Tibial artery (tissue), 4 donors: ENCODE results near the gene REEP6.

ENCODE experiments used
- DNase-seq, 2 donors: peaks; one replicate each; pipeline ENCODE4 v3.0.0-alpha.2; 2019
- H3K27ac ChIP-seq, 2 donors: fragments of 200-600 bp; sonication (generic) in 1 of 2; 1 replicate in 1 of 2; 2 replicates in 1 of 2; pipeline ENCODE4 v1.5.1; 2018 to 2019; ENCODE audit warnings: mild to moderate bottlenecking in 1 of 2
- H3K27me3 ChIP-seq, 2 donors: fragments of 200-600 bp; sonication (generic) in 1 of 2; one replicate each; pipeline versions ENCODE4 v1.5.1 to v1.6.0; 2016 to 2019
- H3K36me3 ChIP-seq, 3 donors: fragments of 200-600 bp; sonication (generic) in 2 of 3; one replicate each; pipeline ENCODE4 v1.5.1; 2016 to 2019; ENCODE audit warnings: mild to moderate bottlenecking in 2 of 3
- H3K4me1 ChIP-seq, 4 donors: fragments of 200-600 bp; sonication (generic) in 2 of 4; 1 replicate in 3 of 4; 2 replicates in 1 of 4; pipeline ENCODE4 v1.5.1; 2016 to 2019
- H3K4me3 ChIP-seq, 2 donors: fragments of 200-600 bp; sonication (generic) in 1 of 2; 1 replicate in 1 of 2; 2 replicates in 1 of 2; pipeline ENCODE4 v1.5.1; 2018 to 2019; ENCODE audit warnings: mild to moderate bottlenecking in 2 of 2
- H3K9me3 ChIP-seq, 3 donors: fragments of 200-600 bp; sonication (generic) in 1 of 3; one replicate each; pipeline ENCODE4 v1.5.1; 2016 to 2019
- intact Hi-C: fragments of 100-400 bp; cut with DNase I; formaldehyde crosslinking; loops from one replicate; pipeline ENCODE4 v1.15.0; 2023; ENCODE audit warnings: low total_unique reads
- TF ChIP-seq, protein P1 (sequence below), 2 experiments: fragments of 200-600 bp in 1 of 2; fragments of 450-650 bp in 1 of 2; IDR thresholded peaks; one replicate each; pipeline ENCODE4 v1.5.1; 2017 to 2019; ENCODE audit warnings: antibody characterized with exemption in 2 of 2, mild to moderate bottlenecking in 1 of 2, moderate library complexity in 1 of 2

Gene REEP6

DNA sequence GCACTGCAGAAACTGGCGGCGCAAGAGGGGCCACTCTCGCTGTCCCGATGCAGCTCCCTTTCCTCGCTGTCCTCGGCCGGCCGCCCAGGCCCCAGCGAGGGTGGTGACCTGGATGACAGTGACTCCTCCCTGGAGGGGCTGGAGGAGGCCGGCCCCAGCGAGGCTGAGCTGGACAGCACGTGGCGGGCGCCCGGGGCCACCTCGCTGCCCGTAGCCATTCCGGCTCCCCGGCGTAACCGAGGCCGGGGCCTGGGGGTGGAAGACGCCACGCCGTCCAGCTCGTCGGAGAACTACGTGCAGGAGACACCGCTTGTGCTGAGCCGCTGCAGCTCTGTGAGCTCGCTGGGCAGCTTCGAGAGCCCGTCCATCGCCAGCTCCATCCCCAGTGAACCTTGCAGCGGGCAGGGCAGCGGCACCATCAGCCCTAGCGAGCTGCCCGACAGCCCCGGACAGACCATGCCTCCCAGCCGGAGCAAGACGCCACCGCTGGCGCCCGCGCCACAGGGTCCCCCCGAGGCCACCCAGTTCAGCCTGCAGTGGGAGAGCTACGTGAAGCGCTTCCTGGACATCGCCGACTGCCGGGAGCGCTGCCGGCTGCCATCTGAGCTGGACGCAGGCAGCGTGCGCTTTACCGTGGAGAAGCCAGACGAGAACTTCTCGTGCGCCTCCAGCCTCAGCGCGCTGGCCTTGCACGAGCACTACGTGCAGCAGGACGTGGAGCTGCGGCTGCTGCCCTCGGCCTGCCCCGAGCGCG is 24.3 kb upstream of the REEP6 start:
- Histone ChIP-seq H3K27ac (no peak overlapping the region), H3K27me3 (peaks cover 18 to 68% of the 10 kb centered on the region in 2 donors), H3K4me1 (peaks cover 10 to 65% (median 61%) of the 10 kb centered on the region in 4 donors), H3K36me3 (no peaks in the 10 kb centered on the region), H3K4me3 (no peak overlapping the region), H3K9me3 (no peaks in the 10 kb centered on the region)
- no peak for DNase-seq
- intact Hi-C loops = no loop called here
- TF ChIP-seq, protein P1, sequence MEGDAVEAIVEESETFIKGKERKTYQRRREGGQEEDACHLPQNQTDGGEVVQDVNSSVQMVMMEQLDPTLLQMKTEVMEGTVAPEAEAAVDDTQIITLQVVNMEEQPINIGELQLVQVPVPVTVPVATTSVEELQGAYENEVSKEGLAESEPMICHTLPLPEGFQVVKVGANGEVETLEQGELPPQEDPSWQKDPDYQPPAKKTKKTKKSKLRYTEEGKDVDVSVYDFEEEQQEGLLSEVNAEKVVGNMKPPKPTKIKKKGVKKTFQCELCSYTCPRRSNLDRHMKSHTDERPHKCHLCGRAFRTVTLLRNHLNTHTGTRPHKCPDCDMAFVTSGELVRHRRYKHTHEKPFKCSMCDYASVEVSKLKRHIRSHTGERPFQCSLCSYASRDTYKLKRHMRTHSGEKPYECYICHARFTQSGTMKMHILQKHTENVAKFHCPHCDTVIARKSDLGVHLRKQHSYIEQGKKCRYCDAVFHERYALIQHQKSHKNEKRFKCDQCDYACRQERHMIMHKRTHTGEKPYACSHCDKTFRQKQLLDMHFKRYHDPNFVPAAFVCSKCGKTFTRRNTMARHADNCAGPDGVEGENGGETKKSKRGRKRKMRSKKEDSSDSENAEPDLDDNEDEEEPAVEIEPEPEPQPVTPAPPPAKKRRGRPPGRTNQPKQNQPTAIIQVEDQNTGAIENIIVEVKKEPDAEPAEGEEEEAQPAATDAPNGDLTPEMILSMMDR (IDR thresholded peaks at IDR 0.05) = no peak

DNA sequence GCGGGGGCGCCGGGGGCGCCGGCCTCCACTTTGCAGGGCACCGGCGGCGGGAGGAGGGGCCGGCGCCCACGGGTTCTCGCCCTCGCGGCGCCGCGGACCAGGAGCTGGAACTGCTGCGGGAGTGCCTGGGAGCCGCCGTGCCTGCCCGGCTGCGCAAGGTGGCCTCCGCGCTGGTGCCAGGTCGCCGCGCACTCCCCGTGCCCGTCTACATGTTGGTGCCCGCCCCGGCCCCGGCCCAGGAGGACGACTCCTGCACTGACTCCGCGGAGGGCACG is 23.8 kb upstream of the REEP6 start:
- H3K27ac ChIP-seq = no peak overlapping the region
- intact Hi-C loops = no loop called here
- no peaks in the 10 kb centered on the region for H3K9me3 ChIP-seq
- H3K4me1 ChIP-seq = peaks cover 10 to 70% (median 66%) of the 10 kb centered on the region in 4 donors
- TF ChIP-seq, protein P1 (IDR thresholded peaks at IDR 0.05) = no peak
- H3K36me3 ChIP-seq = no peaks in the 10 kb centered on the region
- no peak for DNase-seq
- peak overlapping the region in 1 of 2 donors; percentile 9 for H3K4me3 ChIP-seq
- H3K27me3 ChIP-seq = peaks cover 23 to 73% of the 10 kb centered on the region in 2 donors

DNA sequence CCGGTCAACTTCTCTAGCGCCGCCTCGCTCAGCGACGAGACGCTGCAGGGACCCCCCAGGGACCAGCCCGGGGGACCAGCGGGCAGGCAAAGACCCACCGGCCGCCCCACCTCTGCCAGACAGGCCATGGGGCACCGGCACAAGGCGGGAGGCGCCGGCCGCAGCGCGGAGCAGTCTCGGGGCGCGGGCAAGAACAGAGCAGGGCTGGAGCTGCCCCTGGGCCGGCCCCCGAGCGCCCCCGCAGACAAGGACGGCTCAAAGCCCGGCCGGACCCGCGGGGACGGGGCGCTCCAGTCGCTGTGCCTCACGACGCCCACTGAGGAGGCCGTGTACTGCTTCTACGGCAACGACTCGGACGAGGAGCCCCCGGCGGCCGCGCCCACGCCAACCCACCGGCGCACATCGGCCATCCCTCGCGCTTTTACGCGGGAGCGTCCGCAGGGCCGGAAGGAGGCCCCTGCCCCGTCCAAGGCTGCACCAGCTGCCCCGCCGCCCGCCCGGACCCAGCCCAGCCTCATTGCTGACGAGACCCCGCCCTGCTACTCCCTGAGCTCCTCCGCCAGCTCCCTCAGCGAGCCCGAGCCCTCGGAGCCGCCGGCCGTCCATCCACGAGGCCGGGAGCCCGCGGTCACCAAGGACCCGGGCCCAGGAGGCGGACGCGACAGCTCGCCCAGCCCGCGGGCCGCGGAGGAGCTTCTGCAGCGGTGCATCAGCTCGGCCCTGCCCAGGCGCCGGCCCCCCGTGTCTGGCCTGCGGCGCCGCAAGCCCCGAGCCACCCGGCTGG is 23.3 kb upstream of the REEP6 start:
- intact Hi-C loops = no loop called here

DNA sequence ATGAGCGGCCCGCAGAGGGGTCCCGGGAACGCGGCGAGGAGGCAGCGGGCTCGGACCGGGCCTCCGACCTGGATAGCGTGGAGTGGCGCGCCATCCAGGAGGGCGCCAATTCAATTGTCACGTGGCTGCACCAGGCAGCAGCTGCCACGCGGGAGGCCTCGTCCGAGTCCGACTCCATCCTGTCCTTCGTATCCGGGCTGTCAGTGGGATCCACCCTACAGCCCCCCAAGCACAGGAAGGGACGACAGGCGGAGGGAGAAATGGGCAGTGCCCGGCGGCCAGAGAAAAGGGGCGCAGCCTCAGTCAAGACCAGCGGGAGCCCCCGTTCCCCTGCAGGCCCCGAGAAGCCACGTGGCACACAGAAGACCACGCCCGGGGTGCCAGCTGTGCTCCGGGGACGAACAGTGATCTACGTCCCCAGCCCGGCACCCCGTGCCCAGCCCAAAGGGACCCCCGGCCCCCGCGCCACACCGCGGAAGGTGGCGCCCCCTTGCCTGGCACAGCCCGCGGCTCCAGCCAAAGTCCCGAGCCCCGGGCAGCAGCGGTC is 22.6 kb upstream of the REEP6 start:
- no peaks in the 10 kb centered on the region for H3K36me3 ChIP-seq
- H3K4me1 ChIP-seq = peaks cover 10 to 79% (median 72%) of the 10 kb centered on the region in 4 donors
- H3K4me3 ChIP-seq = peak overlapping the region in 1 of 2 donors; percentile 32
- H3K9me3 ChIP-seq = no peaks in the 10 kb centered on the region
- TF ChIP-seq, protein P1 (IDR thresholded peaks at IDR 0.05) = no peak
- H3K27ac ChIP-seq = no peak overlapping the region
- DNase-seq = no peak
- peaks cover 24 to 85% of the 10 kb centered on the region in 2 donors for H3K27me3 ChIP-seq
- intact Hi-C loops = no loop called here

More for the DNA sequence above, 23.3 kb upstream of the REEP6 start:
- Histone ChIP-seq H3K4me1 (peaks cover 10 to 75% (median 71%) of the 10 kb centered on the region in 4 donors), H3K36me3 (no peaks in the 10 kb centered on the region), H3K4me3 (peak overlapping the region in 1 of 2 donors; percentile 9), H3K27ac (no peak overlapping the region), H3K27me3 (peaks cover 24 to 78% of the 10 kb centered on the region in 2 donors), H3K9me3 (no peaks in the 10 kb centered on the region)
- DNase-seq = no peak
- TF ChIP-seq, protein P1 (IDR thresholded peaks at IDR 0.05) = no peak

DNA sequence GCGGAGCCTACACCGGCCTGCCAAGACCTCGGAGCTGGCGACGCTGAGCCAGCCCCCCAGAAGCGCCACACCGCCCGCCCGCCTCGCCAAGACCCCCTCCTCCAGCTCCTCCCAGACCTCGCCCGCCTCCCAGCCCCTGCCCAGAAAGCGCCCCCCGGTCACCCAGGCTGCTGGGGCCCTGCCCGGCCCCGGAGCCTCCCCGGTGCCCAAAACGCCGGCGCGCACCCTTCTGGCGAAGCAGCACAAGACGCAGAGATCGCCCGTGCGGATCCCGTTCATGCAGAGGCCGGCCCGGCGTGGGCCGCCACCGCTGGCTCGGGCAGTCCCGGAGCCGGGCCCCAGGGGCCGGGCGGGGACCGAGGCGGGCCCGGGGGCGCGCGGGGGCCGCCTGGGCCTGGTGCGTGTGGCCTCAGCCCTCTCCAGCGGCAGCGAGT is 22.1 kb upstream of the REEP6 start:
- H3K4me3 ChIP-seq = peak overlapping the region in 1 of 2 donors; percentile 32
- peaks cover 10 to 79% (median 72%) of the 10 kb centered on the region in 4 donors for H3K4me1 ChIP-seq
- no peak for DNase-seq
- TF ChIP-seq, protein P1 (IDR thresholded peaks at IDR 0.05) = no peak
- H3K27me3 ChIP-seq = peaks cover 24 to 90% of the 10 kb centered on the region in 2 donors
- intact Hi-C loops = no loop called here
- H3K9me3 ChIP-seq = no peaks in the 10 kb centered on the region
- peaks cover 0 to 2% (median 0%) of the 10 kb centered on the region in 3 donors for H3K36me3 ChIP-seq
- no peak overlapping the region for H3K27ac ChIP-seq
